Skeletal muscle tissue (tissue), 4 donors: Measurements from ENCODE around the gene RNGTT. TPM values are rescaled to one million over a fixed set of nuclear protein-coding genes. Genes with fewer than 3 reads are reported as not detected.

Experiments
- H3K27ac ChIP-seq: one replicate; pipeline ENCODE4 v1.7.0; 2013; ENCODE audit warnings: mild to moderate bottlenecking, low read depth, low read length, inconsistent platforms
- H3K27me3 ChIP-seq, 3 donors: one replicate each; pipeline ENCODE4 v1.7.0; 2013; ENCODE audit warnings: low read length in 3 of 3; ENCODE audit not compliant: control insufficient read depth in 3 of 3, insufficient read depth in 3 of 3
- H3K36me3 ChIP-seq, 3 donors: one replicate each; pipeline ENCODE4 v1.7.0; 2013; ENCODE audit warnings: low read length in 3 of 3; ENCODE audit not compliant: control insufficient read depth in 3 of 3, insufficient read depth in 3 of 3
- H3K4me1 ChIP-seq, 3 donors: one replicate each; pipeline ENCODE4 v1.7.0; 2013; ENCODE audit warnings: low read length in 3 of 3, mild to moderate bottlenecking in 3 of 3; ENCODE audit not compliant: control insufficient read depth in 3 of 3, insufficient read depth in 3 of 3
- H3K4me3 ChIP-seq, 3 donors: one replicate each; pipeline ENCODE4 v1.7.0; 2013; ENCODE audit warnings: low read length in 3 of 3
- H3K9ac ChIP-seq, 3 donors: one replicate each; pipeline ENCODE4 v1.7.0; 2013; ENCODE audit warnings: low read length in 3 of 3, mild to moderate bottlenecking in 3 of 3, moderate library complexity in 2 of 3, low read depth in 1 of 3
- H3K9me3 ChIP-seq, 3 donors: one replicate each; pipeline ENCODE4 v1.7.0; 2013; ENCODE audit warnings: low read length in 3 of 3; ENCODE audit not compliant: control insufficient read depth in 3 of 3
- total RNA-seq: library from RNA; depleted of rRNA; stranded (reverse); fragments of >200 nt; gene quantifications from one replicate; pipeline ENCODE4 v1.2.3, GENCODE V29; 2014
- donor health status: Osteomylitis.

Gene RNGTT
- total RNA-seq, 1 donor from 2014 or later = 19.3 TPM

DNA sequence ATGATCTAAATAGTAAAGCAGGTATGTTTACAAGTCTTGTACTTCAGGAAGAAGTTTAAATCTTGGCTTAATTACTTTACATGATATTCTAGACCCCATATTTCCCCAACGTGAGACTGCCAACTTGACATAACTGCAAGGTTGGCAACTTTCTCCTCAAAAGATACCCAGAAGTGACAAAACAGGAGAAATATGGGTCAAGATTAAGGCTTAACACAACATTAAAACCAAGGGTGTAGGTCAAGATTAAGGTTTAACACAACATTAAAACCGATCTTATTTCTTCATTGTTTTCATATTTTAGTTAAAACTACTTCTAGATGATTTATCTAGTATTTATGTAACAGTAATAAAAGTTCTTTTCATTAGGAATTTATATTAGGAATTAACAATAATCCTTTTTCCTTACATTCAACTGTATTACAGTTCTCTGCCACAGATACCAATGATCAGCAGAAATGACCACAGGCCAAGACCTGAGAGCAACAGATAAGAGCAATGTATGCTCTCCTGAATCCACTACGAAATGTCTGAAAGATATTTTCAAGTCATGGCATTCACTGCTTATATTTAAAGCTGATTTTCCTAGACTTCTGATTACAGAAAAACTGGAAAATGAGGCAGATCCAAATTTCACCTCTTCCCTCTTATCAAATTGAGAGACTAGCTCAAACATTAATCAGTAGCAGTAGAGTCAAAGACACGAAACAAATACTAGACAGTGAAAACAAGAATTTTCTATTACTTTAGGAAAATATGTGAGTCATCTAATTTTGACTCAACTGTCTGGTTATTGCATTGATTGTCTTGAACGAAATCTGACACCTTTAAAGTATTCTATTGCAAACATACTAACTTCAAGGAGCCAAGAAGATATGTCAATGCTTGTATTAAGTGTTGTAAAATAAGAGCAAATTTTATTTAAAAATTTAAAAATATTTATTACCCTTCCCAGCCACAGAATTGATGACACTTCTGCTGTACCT lies 72.3 kb downstream of the RNGTT start:
- Histone ChIP-seq H3K27me3 (no peaks in the 10 kb centered on the region), H3K9ac (no peak overlapping the region), H3K27ac (no peak overlapping the region), H3K4me3 (no peak overlapping the region), H3K4me1 (no peaks in the 10 kb centered on the region), H3K36me3 (peaks cover 0 to 2% (median 0%) of the 10 kb centered on the region in 3 donors), H3K9me3 (no peaks in the 10 kb centered on the region)

- Histone ChIP-seq H3K4me3 (no peak overlapping the region), H3K9me3 (no peaks in the 10 kb centered on the region), H3K27ac (no peak overlapping the region), H3K27me3 (no peaks in the 10 kb centered on the region), H3K9ac (no peak overlapping the region), H3K36me3 (no peaks in the 10 kb centered on the region), H3K4me1 (no peaks in the 10 kb centered on the region)
Measured at GRCh38 chr6:88890394-88890793, 73.0 kb downstream of the RNGTT start.

GRCh38 chr6:88884361-88884760 lies 79.1 kb downstream of the RNGTT start:
- H3K9ac ChIP-seq = no peak overlapping the region
- H3K36me3 ChIP-seq = peaks cover 0 to 2% (median 0%) of the 10 kb centered on the region in 3 donors
- no peaks in the 10 kb centered on the region for H3K4me1 ChIP-seq
- no peak overlapping the region for H3K4me3 ChIP-seq
- H3K27me3 ChIP-seq = no peaks in the 10 kb centered on the region
- H3K27ac ChIP-seq = no peak overlapping the region
- peaks cover 0 to 2% (median 0%) of the 10 kb centered on the region in 3 donors for H3K9me3 ChIP-seq

GRCh38 chr6:88882536-88882935 lies 80.9 kb downstream of the RNGTT start:
- H3K27me3 ChIP-seq = no peaks in the 10 kb centered on the region
- H3K4me3 ChIP-seq = no peak overlapping the region
- no peak overlapping the region for H3K9ac ChIP-seq
- H3K4me1 ChIP-seq = no peaks in the 10 kb centered on the region
- H3K9me3 ChIP-seq = peaks cover 0 to 2% (median 0%) of the 10 kb centered on the region in 3 donors
- peaks cover 0 to 2% (median 0%) of the 10 kb centered on the region in 3 donors for H3K36me3 ChIP-seq
- no peak overlapping the region for H3K27ac ChIP-seq

- no peaks in the 10 kb centered on the region for H3K27me3 ChIP-seq
- H3K27ac ChIP-seq = no peak overlapping the region
- H3K4me3 ChIP-seq = no peak overlapping the region
- no peaks in the 10 kb centered on the region for H3K4me1 ChIP-seq
- H3K36me3 ChIP-seq = peaks cover 0 to 2% (median 0%) of the 10 kb centered on the region in 3 donors
- no peak overlapping the region for H3K9ac ChIP-seq
- H3K9me3 ChIP-seq = peaks cover 0 to 2% (median 0%) of the 10 kb centered on the region in 3 donors
Measured at GRCh38 chr6:88881451-88881850, 82.0 kb downstream of the RNGTT start.

DNA sequence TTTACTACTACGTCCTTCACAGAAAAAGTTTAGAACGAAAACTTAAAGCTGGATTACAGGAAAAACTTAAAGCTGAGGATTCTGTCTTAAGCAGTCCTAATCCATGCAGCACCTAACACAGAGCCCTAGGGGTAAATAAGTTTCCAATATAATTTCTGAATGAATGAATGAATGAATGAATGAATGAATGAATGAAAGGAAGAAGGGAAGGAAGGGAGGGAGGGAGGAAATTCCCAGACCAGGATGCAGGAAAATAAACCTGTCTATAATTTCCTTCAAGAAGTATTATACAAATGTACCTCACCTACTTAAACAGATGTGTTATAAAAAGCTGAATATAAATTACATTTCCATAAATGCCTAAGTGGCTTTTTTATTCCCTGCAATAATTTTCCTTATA lies 83.4 kb downstream of the RNGTT start:
- no peaks in the 10 kb centered on the region for H3K27me3 ChIP-seq
- no peak overlapping the region for H3K27ac ChIP-seq
- no peak overlapping the region for H3K4me3 ChIP-seq
- H3K9me3 ChIP-seq = peaks cover 0 to under 1% (median 0%) of the 10 kb centered on the region in 3 donors
- H3K9ac ChIP-seq = no peak overlapping the region
- H3K36me3 ChIP-seq = peaks cover 0 to 2% (median 0%) of the 10 kb centered on the region in 3 donors
- H3K4me1 ChIP-seq = no peaks in the 10 kb centered on the region

GRCh38 chr6:88877893-88878292 lies 85.5 kb downstream of the RNGTT start:
- no peaks in the 10 kb centered on the region for H3K4me1 ChIP-seq
- no peak overlapping the region for H3K27ac ChIP-seq
- H3K4me3 ChIP-seq = no peak overlapping the region
- no peaks in the 10 kb centered on the region for H3K27me3 ChIP-seq
- H3K9ac ChIP-seq = no peak overlapping the region
- H3K9me3 ChIP-seq = no peaks in the 10 kb centered on the region
- H3K36me3 ChIP-seq = no peaks in the 10 kb centered on the region

DNA sequence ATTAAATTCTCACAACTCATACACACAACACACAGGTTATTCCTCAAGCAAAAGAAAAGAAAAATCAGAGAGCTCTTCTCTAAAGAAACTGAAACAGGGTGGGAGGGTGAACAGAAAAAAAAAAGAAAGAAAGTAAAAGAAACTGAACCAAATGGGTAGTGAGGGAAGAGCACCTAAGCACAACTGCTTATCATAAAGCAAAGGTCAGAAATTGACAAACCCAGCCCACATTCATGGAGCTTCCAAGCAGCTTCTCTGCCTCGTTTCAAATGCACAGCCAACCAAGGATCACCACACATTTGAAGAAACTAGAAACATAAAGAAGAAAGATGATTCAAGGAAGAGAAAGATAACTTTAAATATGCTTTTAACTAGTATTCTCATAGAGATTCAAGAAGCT lies 90.5 kb downstream of the RNGTT start:
- no peak overlapping the region for H3K4me3 ChIP-seq
- no peak overlapping the region for H3K9ac ChIP-seq
- H3K9me3 ChIP-seq = no peaks in the 10 kb centered on the region
- H3K36me3 ChIP-seq = no peaks in the 10 kb centered on the region
- H3K4me1 ChIP-seq = no peaks in the 10 kb centered on the region
- no peaks in the 10 kb centered on the region for H3K27me3 ChIP-seq
- H3K27ac ChIP-seq = no peak overlapping the region

DNA sequence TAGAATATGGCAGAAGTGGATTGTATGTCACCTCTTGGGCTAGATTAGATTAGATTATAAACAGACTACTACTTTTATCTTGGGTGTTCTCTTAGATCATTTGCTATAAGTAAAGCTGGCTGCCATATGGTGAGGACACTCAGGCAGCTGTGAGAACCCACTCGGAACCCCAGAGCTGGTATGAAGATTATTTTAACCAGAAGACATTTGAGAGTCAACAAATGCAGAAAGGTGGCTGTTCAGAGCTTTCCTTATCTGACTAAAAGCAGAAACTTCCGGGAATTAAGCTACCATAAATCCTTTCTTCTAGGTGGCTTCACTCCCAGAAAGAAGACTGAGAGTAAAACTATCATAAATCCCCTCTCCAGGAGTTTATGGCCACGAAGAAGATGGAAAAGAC lies 91.9 kb downstream of the RNGTT start:
- H3K27ac ChIP-seq = no peak overlapping the region
- H3K27me3 ChIP-seq = no peaks in the 10 kb centered on the region
- no peaks in the 10 kb centered on the region for H3K36me3 ChIP-seq
- no peak overlapping the region for H3K9ac ChIP-seq
- no peaks in the 10 kb centered on the region for H3K9me3 ChIP-seq
- H3K4me1 ChIP-seq = no peaks in the 10 kb centered on the region
- no peak overlapping the region for H3K4me3 ChIP-seq

DNA sequence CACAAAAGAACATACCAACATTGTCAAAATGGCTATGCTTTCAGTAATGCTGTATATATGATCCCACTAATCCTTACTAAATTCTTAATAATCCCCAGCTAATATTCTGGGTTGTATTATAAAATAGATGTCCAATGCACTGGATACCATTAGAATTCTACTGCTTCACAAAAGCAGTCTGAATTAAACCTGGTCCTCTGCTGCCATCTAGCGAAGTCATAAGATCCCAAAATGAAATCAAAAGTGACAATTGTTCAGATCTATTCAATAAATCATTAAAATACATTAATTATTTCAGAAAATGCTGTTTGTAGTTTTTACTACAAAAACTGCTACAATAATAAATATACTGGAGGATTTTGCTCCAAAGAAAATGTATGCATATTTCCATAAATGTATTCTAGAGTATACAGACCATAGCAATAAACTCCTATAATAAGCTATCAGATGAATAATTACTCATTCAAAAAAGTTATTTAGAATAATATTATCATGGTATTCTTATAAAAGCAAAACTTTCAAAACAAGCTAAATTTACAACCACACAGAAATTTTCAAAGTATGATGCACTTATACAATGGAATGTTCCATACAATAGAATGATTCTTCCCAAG lies 92.6 kb downstream of the RNGTT start:
- Histone ChIP-seq H3K4me3 (no peak overlapping the region), H3K4me1 (no peaks in the 10 kb centered on the region)

More for the DNA sequence above, 92.6 kb downstream of the RNGTT start:
- Histone ChIP-seq H3K9me3 (no peaks in the 10 kb centered on the region), H3K27ac (no peak overlapping the region), H3K36me3 (no peaks in the 10 kb centered on the region), H3K27me3 (no peaks in the 10 kb centered on the region), H3K9ac (no peak overlapping the region)
